ENCODE data around the gene IL2RA. TPM values are rescaled to one million over a fixed set of nuclear protein-coding genes. Genes with fewer than 3 reads are reported as not detected.

Gene IL2RA
- total and polyA plus RNA-seq, 2 donors (not counting 1 experiment from before 2014, with no cell fraction given), result 7.2 to 56.7 TPM

DNA sequence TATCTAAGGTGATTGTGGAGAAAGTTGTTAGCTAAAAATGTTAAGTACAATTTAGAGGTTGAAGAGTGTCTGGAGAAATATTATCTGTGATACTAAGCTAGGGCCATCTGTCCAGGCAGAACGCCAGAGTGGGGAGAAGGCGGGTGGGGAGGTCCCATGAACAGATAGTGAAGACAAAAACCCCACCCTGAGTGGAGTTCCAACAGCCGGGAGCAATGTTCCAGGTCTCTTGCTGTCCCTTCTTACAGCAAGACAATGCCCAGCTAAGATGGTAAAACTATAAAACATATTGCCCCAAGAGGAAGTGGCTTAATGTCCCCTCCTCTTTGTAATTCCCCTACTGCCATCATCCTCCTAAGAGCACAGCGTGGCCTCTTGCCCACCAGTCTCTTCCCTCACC is 74.4 kb downstream of the IL2RA start:
- CTCF ChIA-PET, result interaction anchor here (1.0 to 1.6 kb wide), 2 partner anchors 26 to 102 kb away, joined by 3 to 4 read pairs; no protein-coding TSS in a partner anchor
- H3K9me3 Mint-ChIP-seq (ENCODE audit: insufficient read depth), result no peaks in the 10 kb centered on the region

DNA sequence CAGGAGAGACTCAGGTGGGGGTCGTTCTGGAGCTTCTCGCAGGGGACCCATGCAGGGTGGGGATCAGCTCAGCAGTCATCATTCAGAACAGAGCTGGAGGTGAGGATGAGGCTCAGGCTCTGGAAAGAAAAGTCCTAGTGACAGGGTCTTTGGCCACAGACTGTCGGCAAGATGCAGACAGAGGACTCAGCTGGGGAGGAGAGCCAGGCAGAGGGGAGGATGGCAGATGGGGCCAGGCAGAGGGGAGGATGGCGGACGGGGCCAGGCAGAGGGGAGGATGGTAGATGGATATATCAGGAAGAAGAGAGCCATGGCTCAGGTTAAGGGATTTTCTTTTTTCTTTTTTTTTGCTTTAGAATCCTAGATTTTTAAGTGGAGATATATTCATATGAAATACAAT is 77.1 kb downstream of the IL2RA start:
- H2AFZ ChIP-seq (ENCODE audit: insufficient read depth, low read depth, low read length, poor library complexity, severe bottlenecking), result no peak overlapping the region
- peaks cover 0 to 3% (median 0%) of the 10 kb centered on the region in 4 experiments for H3K27me3 ChIP-seq (replicated peaks in 1 of 4; ENCODE audit: control extremely low read depth in 1 of 4, control insufficient read depth in 3 of 4, insufficient read depth in 4 of 4, low read length in 3 of 4)
- H3K4me1 Mint-ChIP-seq, result peaks cover 12% of the 10 kb centered on the region
- no peaks in the 10 kb centered on the region for H3K79me2 ChIP-seq (ENCODE audit: control insufficient read depth, insufficient read depth, low read length)
- H3K9me3 Mint-ChIP-seq (ENCODE audit: insufficient read depth), result no peaks in the 10 kb centered on the region
- no peak overlapping the region for H3K27ac Mint-ChIP-seq
- H3K36me3 ChIP-seq (replicated peaks in 1 of 2; ENCODE audit: control extremely low read depth in 1 of 2, control insufficient read depth in 1 of 2, extremely low read depth in 1 of 2, insufficient read depth in 2 of 2, low read length in 1 of 2), result no peaks in the 10 kb centered on the region
- POLR2A ChIA-PET, result no interaction called here
- H3K27ac ChIP-seq (ENCODE audit: low read length in 2 of 2), result no peak overlapping the region
- no peaks in the 10 kb centered on the region for H3K9me3 ChIP-seq (ENCODE audit: control extremely low read depth in 1 of 3, control insufficient read depth in 2 of 3, insufficient read depth in 1 of 3, low read length in 2 of 3)
- CTCF ChIA-PET, result interaction anchor here (0.6 kb wide), 1 partner anchor 9 kb away, joined by 3 read pairs; no protein-coding TSS in a partner anchor
- DNase-seq (no peak), ATAC-seq (ENCODE audit: low read depth) (no peak)
- no peak overlapping the region for H3K4me3 Mint-ChIP-seq
- WGBS (ENCODE audit: insufficient coverage), result 100% methylated on average over 5 of the region's 5 CpGs
- H4K20me1 ChIP-seq (ENCODE audit: control insufficient read depth, insufficient read depth, low read length, poor library complexity, severe bottlenecking), result no peaks in the 10 kb centered on the region
- H3K4me1 ChIP-seq (ENCODE audit: control insufficient read depth in 2 of 2, insufficient read depth in 2 of 2, low read length in 2 of 2), result peaks cover 7 to 9% of the 10 kb centered on the region in 2 donors
- no peak for TF ChIP-seq EZH2 (IDR thresholded peaks at IDR 0.05; ENCODE audit: borderline replicate concordance, insufficient read depth, low read depth, low read length, poor library complexity, severe bottlenecking)
- TF ChIP-seq, protein P1, sequence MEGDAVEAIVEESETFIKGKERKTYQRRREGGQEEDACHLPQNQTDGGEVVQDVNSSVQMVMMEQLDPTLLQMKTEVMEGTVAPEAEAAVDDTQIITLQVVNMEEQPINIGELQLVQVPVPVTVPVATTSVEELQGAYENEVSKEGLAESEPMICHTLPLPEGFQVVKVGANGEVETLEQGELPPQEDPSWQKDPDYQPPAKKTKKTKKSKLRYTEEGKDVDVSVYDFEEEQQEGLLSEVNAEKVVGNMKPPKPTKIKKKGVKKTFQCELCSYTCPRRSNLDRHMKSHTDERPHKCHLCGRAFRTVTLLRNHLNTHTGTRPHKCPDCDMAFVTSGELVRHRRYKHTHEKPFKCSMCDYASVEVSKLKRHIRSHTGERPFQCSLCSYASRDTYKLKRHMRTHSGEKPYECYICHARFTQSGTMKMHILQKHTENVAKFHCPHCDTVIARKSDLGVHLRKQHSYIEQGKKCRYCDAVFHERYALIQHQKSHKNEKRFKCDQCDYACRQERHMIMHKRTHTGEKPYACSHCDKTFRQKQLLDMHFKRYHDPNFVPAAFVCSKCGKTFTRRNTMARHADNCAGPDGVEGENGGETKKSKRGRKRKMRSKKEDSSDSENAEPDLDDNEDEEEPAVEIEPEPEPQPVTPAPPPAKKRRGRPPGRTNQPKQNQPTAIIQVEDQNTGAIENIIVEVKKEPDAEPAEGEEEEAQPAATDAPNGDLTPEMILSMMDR (IDR thresholded peaks at IDR 0.05), result no peak
- no peak overlapping the region for H3K4me2 ChIP-seq (replicated peaks; ENCODE audit: low read depth, low read length, poor library complexity, severe bottlenecking)
- H3K27me3 Mint-ChIP-seq, result no peaks in the 10 kb centered on the region
- no peak overlapping the region for H3K9ac ChIP-seq (ENCODE audit: low read length)
- intact Hi-C loops (cut with micrococcal nuclease), result no loop called here
- no peak overlapping the region for H3K4me3 ChIP-seq (ENCODE audit: control extremely low read depth in 1 of 5, extremely low read depth in 1 of 5, insufficient read depth in 1 of 5, low read depth in 2 of 5, low read length in 4 of 5)

More for the DNA sequence above, 74.4 kb downstream of the IL2RA start:
- Histone ChIP-seq H3K36me3 (replicated peaks in 1 of 2; ENCODE audit: control extremely low read depth in 1 of 2, control insufficient read depth in 1 of 2, extremely low read depth in 1 of 2, insufficient read depth in 2 of 2, low read length in 1 of 2) (no peaks in the 10 kb centered on the region), H3K4me1 (ENCODE audit: control insufficient read depth in 2 of 2, insufficient read depth in 2 of 2, low read length in 2 of 2) (peaks cover 7 to 9% of the 10 kb centered on the region in 2 donors), H3K9ac (ENCODE audit: low read length) (no peak overlapping the region), H3K79me2 (ENCODE audit: control insufficient read depth, insufficient read depth, low read length) (no peaks in the 10 kb centered on the region), H3K9me3 (ENCODE audit: control extremely low read depth in 1 of 3, control insufficient read depth in 2 of 3, insufficient read depth in 1 of 3, low read length in 2 of 3) (peaks cover 0 to 8% (median 3%) of the 10 kb centered on the region in 3 donors), H2AFZ (ENCODE audit: insufficient read depth, low read depth, low read length, poor library complexity, severe bottlenecking) (peak overlapping the region; percentile 69), H3K27me3 (replicated peaks in 1 of 4; ENCODE audit: control extremely low read depth in 1 of 4, control insufficient read depth in 3 of 4, insufficient read depth in 4 of 4, low read length in 3 of 4) (no peaks in the 10 kb centered on the region), H3K27ac (ENCODE audit: low read length in 2 of 2) (no peak overlapping the region), H4K20me1 (ENCODE audit: control insufficient read depth, insufficient read depth, low read length, poor library complexity, severe bottlenecking) (no peaks in the 10 kb centered on the region), H3K4me2 (replicated peaks; ENCODE audit: low read depth, low read length, poor library complexity, severe bottlenecking) (peak overlapping the region; percentile 29), H3K4me3 (ENCODE audit: control extremely low read depth in 1 of 5, extremely low read depth in 1 of 5, insufficient read depth in 1 of 5, low read depth in 2 of 5, low read length in 4 of 5) (no peak overlapping the region)
- H3K27me3 Mint-ChIP-seq, result no peaks in the 10 kb centered on the region
- no peak for TF ChIP-seq EZH2 (IDR thresholded peaks at IDR 0.05; ENCODE audit: borderline replicate concordance, insufficient read depth, low read depth, low read length, poor library complexity, severe bottlenecking)
- TF ChIP-seq, protein P1 (IDR thresholded peaks at IDR 0.05), result no peak
- ATAC-seq (ENCODE audit: low read depth) (no peak), DNase-seq (peak; percentile 29)
- POLR2A ChIA-PET, result no interaction called here
- peaks cover 12% of the 10 kb centered on the region for H3K4me1 Mint-ChIP-seq
- intact Hi-C loops (cut with micrococcal nuclease), result no loop called here
- H3K27ac Mint-ChIP-seq, result peak overlapping the region; percentile 54
- peak overlapping the region; percentile 42 for H3K4me3 Mint-ChIP-seq
- 90% methylated on average over 3 of the region's 4 CpGs for WGBS (ENCODE audit: insufficient coverage)
